CD8-positive, alpha-beta memory T cell (primary cell): ENCODE measurements around the gene TTBK1. TPM values are rescaled to one million over a fixed set of nuclear protein-coding genes. Genes with fewer than 3 reads are reported as not detected.
"Not testable (repeated sequence)": the region's sequence is repeated elsewhere in the genome, so short reads cannot be mapped to it uniquely, and the experiment has no call there.

Experiments
- CTCF ChIA-PET: fragments of 350-600 bp; sonication (Branson Sonifier 250); formaldehyde crosslinking; loops from one replicate; lab custom pipeline; 2021; ENCODE audit warnings: antibody characterized with exemption; lab: Charles Lee
- POLR2A ChIA-PET: fragments of 350-600 bp; sonication (Branson Sonifier 250); formaldehyde crosslinking; loops from one replicate; lab custom pipeline; 2021; ENCODE audit warnings: antibody characterized with exemption; lab: Charles Lee
- DNase-seq, 5 donors: peaks; one replicate each; pipeline versions ENCODE4 v3.0.0 to v3.0.0-alpha.2; 2020 to 2022; ENCODE audit warnings: mixed read lengths in 1 of 5
- H3K27ac ChIP-seq: one replicate; pipeline ENCODE4 v1.7.0; 2013; ENCODE audit warnings: low read depth, mild to moderate bottlenecking, low read length, moderate library complexity
- H3K27me3 ChIP-seq: 2 replicates; pipeline ENCODE4 v1.7.0; 2013; ENCODE audit warnings: low read length, mild to moderate bottlenecking; ENCODE audit not compliant: insufficient read depth, poor library complexity, severe bottlenecking
- H3K36me3 ChIP-seq: 2 replicates; pipeline ENCODE4 v1.7.0; 2013; ENCODE audit warnings: mild to moderate bottlenecking, low read length, moderate library complexity; ENCODE audit not compliant: insufficient read depth
- H3K4me1 ChIP-seq: 2 replicates; pipeline ENCODE4 v1.7.0; 2013; ENCODE audit warnings: mild to moderate bottlenecking, low read length, moderate library complexity; ENCODE audit not compliant: insufficient read depth
- H3K4me3 ChIP-seq: 2 replicates; pipeline ENCODE4 v1.7.0; 2013; ENCODE audit warnings: mild to moderate bottlenecking, low read length
- H3K9me3 ChIP-seq: 2 replicates; pipeline ENCODE4 v1.7.0; 2013; ENCODE audit warnings: mild to moderate bottlenecking, low read length
- H3K27ac Mint-ChIP-seq, 8 donors: one replicate each; pipeline ENCODE4 v1.8.0; 2020 to 2021; ENCODE audit warnings: mixed read lengths in 8 of 8, mild to moderate bottlenecking in 6 of 8, inconsistent platforms in 3 of 8, moderate library complexity in 3 of 8
- H3K27me3 Mint-ChIP-seq, 2 donors: one replicate each; pipeline ENCODE4 v1.8.0; 2020 to 2021; ENCODE audit warnings: mixed read lengths in 2 of 2, mild to moderate bottlenecking in 1 of 2, moderate library complexity in 1 of 2
- H3K36me3 Mint-ChIP-seq, 3 donors: one replicate each; pipeline ENCODE4 v1.8.0; 2020 to 2021; ENCODE audit warnings: mixed read lengths in 3 of 3, inconsistent platforms in 1 of 3, mild to moderate bottlenecking in 1 of 3
- H3K4me1 Mint-ChIP-seq, 3 donors: one replicate each; pipeline ENCODE4 v1.8.0; 2020 to 2021; ENCODE audit warnings: mixed read lengths in 3 of 3, inconsistent platforms in 1 of 3, mild to moderate bottlenecking in 1 of 3
- H3K4me3 Mint-ChIP-seq, 7 donors: one replicate each; pipeline ENCODE4 v1.8.0; 2020 to 2021; ENCODE audit warnings: mixed read lengths in 7 of 7, mild to moderate bottlenecking in 6 of 7, moderate library complexity in 4 of 7, inconsistent platforms in 2 of 7
- H3K9me3 Mint-ChIP-seq, 5 donors: one replicate each; pipeline ENCODE4 v1.8.0; 2020 to 2022; ENCODE audit warnings: mixed read lengths in 5 of 5, mild to moderate bottlenecking in 3 of 5, moderate library complexity in 2 of 5, inconsistent platforms in 1 of 5
- polyA plus RNA-seq: library from polyadenylated mRNA; unstranded; fragments of 300-500 nt; fragmentation: Illumina TruSeq; gene quantifications from one replicate; pipeline ENCODE4 v1.2.3, GENCODE V29; 2021
- total RNA-seq, 2 experiments: library from RNA; stranded (reverse); gene quantifications; one replicate each; pipeline ENCODE4 v1.2.3, GENCODE V29; 2021

Gene TTBK1
- total and polyA plus RNA-seq, 3 experiments from 2014 or later: 1.1 to 1.2 TPM; not detected in 1

DNA sequence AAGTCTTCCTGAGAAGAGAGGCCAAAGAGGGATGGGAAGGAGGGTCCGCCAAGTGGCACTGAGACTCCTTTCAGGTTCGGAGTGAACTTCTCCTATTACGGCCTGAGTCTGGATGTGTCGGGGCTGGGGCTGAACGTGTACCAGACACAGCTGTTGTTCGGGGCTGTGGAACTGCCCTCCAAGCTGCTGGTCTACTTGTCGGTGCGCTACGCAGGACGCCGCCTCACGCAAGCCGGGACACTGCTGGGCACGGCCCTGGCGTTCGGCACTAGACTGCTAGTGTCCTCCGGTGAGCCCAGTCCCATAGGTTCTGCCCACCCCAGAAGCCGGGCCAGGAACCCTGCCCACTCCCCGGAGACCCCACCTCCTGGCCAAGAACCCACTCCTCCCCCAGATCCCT lies 58.8 kb downstream of the TTBK1 start:
- Mint-ChIP-seq H3K9me3 (no peaks in the 10 kb centered on the region), H3K36me3 (no peaks in the 10 kb centered on the region), H3K4me1 (no peaks in the 10 kb centered on the region), H3K27me3 (peaks cover 16 to 36% of the 10 kb centered on the region in 2 donors), H3K27ac (peak overlapping the region in 1 of 8 donors; percentile 21), H3K4me3 (no peak overlapping the region)
- no peak overlapping the region for H3K4me3 ChIP-seq
- DNase-seq: no peak
- no peaks in the 10 kb centered on the region for H3K9me3 ChIP-seq
- peaks cover 5% of the 10 kb centered on the region for H3K27me3 ChIP-seq
- H3K4me1 ChIP-seq: no peaks in the 10 kb centered on the region
- H3K27ac ChIP-seq: no peak overlapping the region
- POLR2A ChIA-PET: no interaction called here
- CTCF ChIA-PET: interaction anchor here (1.2 kb wide), 1 partner anchor 18 kb away, joined by 4 read pairs; no protein-coding TSS in a partner anchor
- H3K36me3 ChIP-seq: no peaks in the 10 kb centered on the region

GRCh38 chr6:43303006-43303405 lies 59.7 kb downstream of the TTBK1 start:
- H3K27ac ChIP-seq, H3K4me3 Mint-ChIP-seq, POLR2A ChIA-PET, H3K4me1 Mint-ChIP-seq, H3K4me3 ChIP-seq, H3K9me3 Mint-ChIP-seq, H3K27ac Mint-ChIP-seq, H3K27me3 ChIP-seq, H3K4me1 ChIP-seq, H3K36me3 ChIP-seq, H3K9me3 ChIP-seq, DNase-seq, H3K36me3 Mint-ChIP-seq: not testable (repeated sequence)
- H3K27me3 Mint-ChIP-seq: peaks cover 12 to 34% of the 10 kb centered on the region in 2 donors
- CTCF ChIA-PET: interaction anchor here (1.2 to 1.6 kb wide), 2 partner anchors 17 to 74 kb away, joined by 4 read pairs; partner anchors contain the start of gene DNPH1

DNA sequence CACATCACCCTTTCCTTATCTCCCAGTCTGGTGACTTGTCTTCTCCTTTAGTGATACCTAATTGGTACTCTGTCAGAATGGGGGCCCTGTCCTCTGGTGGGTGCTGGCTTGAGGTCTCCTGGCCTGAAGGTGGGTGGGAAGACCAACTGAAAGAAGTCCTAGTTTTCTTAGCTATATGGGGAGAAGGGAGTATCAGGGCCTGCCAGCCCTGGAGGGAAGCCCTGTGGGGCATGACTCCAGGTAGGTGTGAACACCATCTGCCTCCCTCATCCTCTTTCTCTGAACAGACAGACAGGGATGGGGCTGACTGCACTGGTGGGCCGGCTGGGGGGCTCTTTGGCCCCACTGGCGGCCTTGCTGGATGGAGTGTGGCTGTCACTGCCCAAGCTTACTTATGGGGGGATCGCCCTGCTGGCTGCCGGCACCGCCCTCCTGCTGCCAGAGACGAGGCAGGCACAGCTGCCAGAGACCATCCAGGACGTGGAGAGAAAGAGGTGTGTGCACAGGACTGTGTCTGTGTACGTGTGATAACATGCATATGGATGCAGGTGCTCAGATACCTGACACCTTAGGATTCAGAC lies 60.6 kb downstream of the TTBK1 start:
- Mint-ChIP-seq H3K27me3 (peaks cover 10 to 28% of the 10 kb centered on the region in 2 donors), H3K9me3 (no peaks in the 10 kb centered on the region), H3K36me3 (no peaks in the 10 kb centered on the region), H3K27ac (peak overlapping the region in 1 of 8 donors; percentile 31), H3K4me1 (peaks cover 3 to 13% (median 3%) of the 10 kb centered on the region in 3 donors), H3K4me3 (no peak overlapping the region)
- peaks cover 3% of the 10 kb centered on the region for H3K27me3 ChIP-seq
- CTCF ChIA-PET: interaction anchor here (1.6 kb wide), 1 partner anchor 75 kb away, joined by 4 read pairs; the partner anchor contains the start of gene DNPH1
- H3K4me1 ChIP-seq: peaks cover 9% of the 10 kb centered on the region
- POLR2A ChIA-PET: no interaction called here
- no peak overlapping the region for H3K4me3 ChIP-seq
- H3K36me3 ChIP-seq: no peaks in the 10 kb centered on the region
- H3K27ac ChIP-seq: no peak overlapping the region
- H3K9me3 ChIP-seq: no peaks in the 10 kb centered on the region
- no peak for DNase-seq

DNA sequence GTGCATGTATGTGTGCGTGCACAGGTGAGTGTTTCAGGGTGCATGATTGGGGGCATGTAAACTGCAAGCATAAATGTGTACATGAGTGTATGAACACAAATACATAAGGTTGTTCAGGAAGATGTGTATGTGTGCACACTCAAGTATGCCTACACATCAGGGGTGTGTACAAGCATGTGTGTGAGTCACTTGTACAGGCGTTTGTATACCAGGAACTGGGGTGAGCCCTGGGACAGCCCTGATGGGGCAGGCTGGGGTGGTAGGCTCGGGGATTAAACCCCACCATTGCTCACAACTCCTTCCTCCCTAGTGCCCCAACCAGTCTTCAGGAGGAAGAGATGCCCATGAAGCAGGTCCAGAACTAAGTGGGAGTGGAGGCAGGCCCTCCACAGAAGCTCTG lies 61.1 kb downstream of the TTBK1 start:
- Mint-ChIP-seq H3K27ac (peak overlapping the region in 1 of 8 donors; percentile 31), H3K4me3 (no peak overlapping the region), H3K36me3 (no peaks in the 10 kb centered on the region), H3K9me3 (no peaks in the 10 kb centered on the region), H3K4me1 (peaks cover 3 to 19% (median 8%) of the 10 kb centered on the region in 3 donors), H3K27me3 (peaks cover 6 to 23% of the 10 kb centered on the region in 2 donors)
- CTCF ChIA-PET: no interaction called here
- Histone ChIP-seq H3K27me3 (no peaks in the 10 kb centered on the region), H3K9me3 (no peaks in the 10 kb centered on the region), H3K4me3 (no peak overlapping the region), H3K36me3 (no peaks in the 10 kb centered on the region), H3K4me1 (peaks cover 14% of the 10 kb centered on the region), H3K27ac (no peak overlapping the region)
- POLR2A ChIA-PET: no interaction called here
- no peak for DNase-seq

GRCh38 chr6:43304882-43305281 lies 61.6 kb downstream of the TTBK1 start:
- no peak overlapping the region for H3K27ac Mint-ChIP-seq
- H3K4me1 ChIP-seq: peaks cover 15% of the 10 kb centered on the region
- H3K27me3 Mint-ChIP-seq: peaks cover 5 to 18% of the 10 kb centered on the region in 2 donors
- no peaks in the 10 kb centered on the region for H3K36me3 Mint-ChIP-seq
- H3K27ac ChIP-seq: no peak overlapping the region
- peaks cover 3 to 19% (median 8%) of the 10 kb centered on the region in 3 donors for H3K4me1 Mint-ChIP-seq
- ChIA-PET POLR2A (no interaction called here), CTCF (no interaction called here)
- H3K36me3 ChIP-seq: no peaks in the 10 kb centered on the region
- H3K4me3 Mint-ChIP-seq: no peak overlapping the region
- H3K9me3 ChIP-seq: no peaks in the 10 kb centered on the region
- H3K27me3 ChIP-seq: no peaks in the 10 kb centered on the region
- no peak overlapping the region for H3K4me3 ChIP-seq
- no peak for DNase-seq
- H3K9me3 Mint-ChIP-seq: no peaks in the 10 kb centered on the region

DNA sequence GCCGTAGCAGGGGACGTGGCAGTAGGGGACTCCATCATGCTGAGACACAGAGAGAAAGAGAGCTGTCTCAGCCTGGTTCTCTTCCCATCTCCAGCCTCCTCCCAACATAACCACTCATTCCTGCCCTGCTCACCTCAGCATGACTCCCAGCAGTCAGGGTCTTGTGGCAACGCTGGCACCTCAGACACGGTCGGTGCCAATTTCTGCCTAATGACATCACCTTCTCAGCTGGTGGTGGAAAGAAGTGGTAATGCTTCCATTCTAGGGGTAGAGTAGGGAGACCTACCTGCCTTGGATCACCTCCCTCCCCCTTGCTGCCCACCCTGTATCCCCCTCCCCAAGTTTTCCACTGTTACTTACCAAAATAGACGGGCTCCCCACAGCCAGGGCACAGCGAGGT lies 62.8 kb downstream of the TTBK1 start:
- no peaks in the 10 kb centered on the region for H3K9me3 Mint-ChIP-seq
- peaks cover 7 to 18% of the 10 kb centered on the region in 2 donors for H3K27me3 Mint-ChIP-seq
- ChIA-PET POLR2A (no interaction called here), CTCF (interaction anchor here (1.2 to 4.1 kb wide), 2 partner anchors 80 to 92 kb away, joined by 3 to 18 read pairs; no protein-coding TSS in a partner anchor)
- peaks cover 3 to 19% (median 8%) of the 10 kb centered on the region in 3 donors for H3K4me1 Mint-ChIP-seq
- peak overlapping the region in 1 of 8 donors; percentile 37 for H3K27ac Mint-ChIP-seq
- H3K27ac ChIP-seq: no peak overlapping the region
- H3K9me3 ChIP-seq: no peaks in the 10 kb centered on the region
- H3K4me3 ChIP-seq: no peak overlapping the region
- no peaks in the 10 kb centered on the region for H3K36me3 ChIP-seq
- no peak overlapping the region for H3K4me3 Mint-ChIP-seq
- no peaks in the 10 kb centered on the region for H3K36me3 Mint-ChIP-seq
- H3K4me1 ChIP-seq: peaks cover 15% of the 10 kb centered on the region
- no peak for DNase-seq
- no peaks in the 10 kb centered on the region for H3K27me3 ChIP-seq

DNA sequence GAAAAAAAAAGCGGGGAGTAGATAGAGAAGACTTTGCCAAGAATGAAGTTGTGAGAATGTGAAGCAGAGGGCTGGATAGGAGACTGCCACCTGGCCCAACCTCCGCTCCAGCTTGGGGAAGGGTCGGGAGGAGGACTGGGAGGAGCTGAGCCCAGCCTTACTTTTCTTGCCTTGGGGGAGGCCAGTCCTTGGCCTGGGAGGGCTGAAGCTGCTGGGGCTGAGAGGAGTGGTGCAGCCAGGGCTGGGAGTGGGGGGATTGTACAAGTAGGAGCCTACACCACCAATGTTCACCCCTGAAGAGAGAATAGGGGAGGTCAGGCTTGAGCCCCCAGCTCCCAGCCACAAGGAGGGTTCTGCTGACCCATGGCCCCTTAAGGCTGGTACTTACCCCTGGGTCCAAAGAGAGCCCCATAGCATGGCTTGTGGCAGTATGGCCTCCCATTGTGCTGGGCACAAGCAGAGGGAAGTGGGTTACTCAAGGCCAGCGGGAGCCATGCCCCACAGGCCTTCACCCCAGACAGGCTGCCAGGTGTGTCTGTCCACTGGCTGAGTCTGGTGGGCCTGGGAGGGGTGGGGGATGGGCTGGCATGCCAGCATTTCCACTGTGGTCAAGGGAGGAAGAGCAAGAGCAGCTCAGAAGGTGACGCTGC lies 64.3 kb downstream of the TTBK1 start:
- H3K27me3 ChIP-seq: no peaks in the 10 kb centered on the region
- DNase-seq: no peak
- H3K36me3 ChIP-seq: no peaks in the 10 kb centered on the region
- Mint-ChIP-seq H3K4me1 (peaks cover 3 to 19% (median 8%) of the 10 kb centered on the region in 3 donors), H3K27ac (peak overlapping the region in 3 of 8 donors; percentile 46 to 52 (median 50)), H3K9me3 (no peaks in the 10 kb centered on the region), H3K27me3 (peaks cover 8 to 13% of the 10 kb centered on the region in 2 donors), H3K4me3 (peak overlapping the region in 3 of 7 donors; percentile 7 to 52 (median 21)), H3K36me3 (no peaks in the 10 kb centered on the region)
- H3K4me1 ChIP-seq: peaks cover 15% of the 10 kb centered on the region
- no peaks in the 10 kb centered on the region for H3K9me3 ChIP-seq
- ChIA-PET POLR2A (interaction anchor here (0.6 kb wide), 1 partner anchor 90 kb away, joined by 5 read pairs; no protein-coding TSS in a partner anchor), CTCF (interaction anchor here (0.9 to 4.1 kb wide), 5 partner anchors 11 to 199 kb away, joined by 3 to 18 read pairs (median 4); no protein-coding TSS in a partner anchor)
- H3K27ac ChIP-seq: no peak overlapping the region
- no peak overlapping the region for H3K4me3 ChIP-seq
